WTC11 (cell line): Measurements from ENCODE around the gene SLC34A1. TPM values are rescaled to one million over a fixed set of nuclear protein-coding genes. Genes with fewer than 3 reads are reported as not detected.

Experiments
- ATAC-seq: fragments of 200-7000 bp; cut with Tn5 transposase; 2 replicates; pipeline ENCODE4 v1.10.0; 2021; ENCODE audit warnings: mild to moderate bottlenecking, moderate library complexity
- CTCF ChIA-PET: fragments of 300-600 bp; sonication (Branson Sonifier 250); formaldehyde crosslinking; loops from one replicate; lab custom pipeline; 2021; ENCODE audit warnings: antibody characterized with exemption; lab: Charles Lee
- POLR2A ChIA-PET: fragments of 350-600 bp; sonication (Branson Sonifier 250); formaldehyde crosslinking; loops from one replicate; lab custom pipeline; 2021; ENCODE audit warnings: antibody characterized with exemption; lab: Charles Lee
- DNase-seq: peaks from one replicate; pipeline ENCODE4 v3.0.0; 2021; ENCODE audit warnings: low spot score
- H3K27ac Mint-ChIP-seq: 2 replicates; pipeline ENCODE4 v1.8.0; 2021; ENCODE audit warnings: mixed read lengths
- H3K27me3 Mint-ChIP-seq: 2 replicates; pipeline ENCODE4 v1.8.0; 2021; ENCODE audit warnings: low read depth, mild to moderate bottlenecking, moderate library complexity, mixed read lengths
- H3K36me3 Mint-ChIP-seq: 2 replicates; pipeline ENCODE4 v1.8.0; 2021; ENCODE audit warnings: mixed read lengths
- H3K4me1 Mint-ChIP-seq: 2 replicates; pipeline ENCODE4 v1.8.0; 2022; ENCODE audit warnings: mixed read lengths
- H3K4me3 Mint-ChIP-seq: 2 replicates; pipeline ENCODE4 v1.8.0; 2021; ENCODE audit warnings: mild to moderate bottlenecking, moderate library complexity, mixed read lengths
- H3K9me3 Mint-ChIP-seq: 2 replicates; pipeline ENCODE4 v1.8.0; 2021; ENCODE audit warnings: mixed read lengths
- CREB1 ChIP-seq: sonication (generic); formaldehyde crosslinking; IDR thresholded peaks from 2 replicates; pipeline ENCODE4 v1.8.0; 2023; ENCODE audit warnings: mild to moderate bottlenecking, missing genetic modification reagents
- EMX1 ChIP-seq: fragments of 250-450 bp; sonication (Bioruptor Pico); IDR thresholded peaks from 2 replicates; pipeline ENCODE4 v1.8.0; 2021; ENCODE audit warnings: mild to moderate bottlenecking
- ESRRA ChIP-seq: sonication (generic); formaldehyde crosslinking; IDR thresholded peaks from 2 replicates; pipeline ENCODE4 v1.8.1; 2022; ENCODE audit warnings: mild to moderate bottlenecking, missing genetic modification reagents, borderline replicate concordance
- ETV6 ChIP-seq: sonication (generic); formaldehyde crosslinking; IDR thresholded peaks from 2 replicates; pipeline ENCODE4 v1.8.1; 2022; ENCODE audit warnings: mild to moderate bottlenecking, missing genetic modification reagents
- FOXJ3 ChIP-seq: sonication (generic); formaldehyde crosslinking; IDR thresholded peaks from 2 replicates; pipeline ENCODE4 v1.9.0; 2021; ENCODE audit warnings: missing genetic modification reagents, mild to moderate bottlenecking, borderline replicate concordance
- FOXK1 ChIP-seq: sonication (generic); formaldehyde crosslinking; IDR thresholded peaks from 2 replicates; pipeline ENCODE4 v1.8.0; 2022; ENCODE audit warnings: mild to moderate bottlenecking, moderate library complexity, missing genetic modification reagents
- FOXP1 ChIP-seq: sonication (generic); formaldehyde crosslinking; IDR thresholded peaks from 2 replicates; pipeline ENCODE4 v1.8.0; 2022; ENCODE audit warnings: missing genetic modification reagents, mild to moderate bottlenecking, moderate library complexity, borderline replicate concordance
- GABPB1 ChIP-seq: sonication (generic); formaldehyde crosslinking; IDR thresholded peaks from 2 replicates; pipeline ENCODE4 v1.8.1; 2023; ENCODE audit warnings: mild to moderate bottlenecking, missing genetic modification reagents
- GRHL2 ChIP-seq: fragments of 250-450 bp; sonication (Bioruptor Pico); IDR thresholded peaks from 2 replicates; pipeline ENCODE4 v1.8.0; 2022; ENCODE audit warnings: mild to moderate bottlenecking, moderate library complexity; ENCODE audit not compliant: insufficient replicate concordance, severe bottlenecking
- HMGA2 ChIP-seq: fragments of 250-450 bp; sonication (Bioruptor Pico); IDR thresholded peaks from 2 replicates; pipeline ENCODE4 v1.4.0; 2021; ENCODE audit warnings: mild to moderate bottlenecking, moderate library complexity
- MYBL2 ChIP-seq: sonication (generic); formaldehyde crosslinking; IDR thresholded peaks from 2 replicates; pipeline ENCODE4 v1.8.1; 2023; ENCODE audit warnings: mild to moderate bottlenecking, moderate library complexity, missing genetic modification reagents
- NR2C2 ChIP-seq: sonication (generic); formaldehyde crosslinking; IDR thresholded peaks from 2 replicates; pipeline ENCODE4 v1.8.0; 2022; ENCODE audit warnings: mild to moderate bottlenecking, missing genetic modification reagents
- PRRX2 ChIP-seq: fragments of 250-450 bp; sonication (Bioruptor Pico); IDR thresholded peaks from 2 replicates; pipeline ENCODE4 v1.8.0; 2021; ENCODE audit warnings: mild to moderate bottlenecking
- SMAD3 ChIP-seq: sonication (generic); formaldehyde crosslinking; IDR thresholded peaks from 2 replicates; pipeline ENCODE4 v1.8.0; 2022; ENCODE audit warnings: missing genetic modification reagents, mild to moderate bottlenecking, borderline replicate concordance
- SOX15 ChIP-seq: fragments of 250-450 bp; sonication (Bioruptor Pico); IDR thresholded peaks from 2 replicates; pipeline ENCODE4 v1.9.0; 2021; ENCODE audit warnings: mild to moderate bottlenecking
- SP1 ChIP-seq: sonication (generic); formaldehyde crosslinking; conservative IDR thresholded peaks from 2 replicates; pipeline ENCODE4 v1.8.1; 2022; ENCODE audit warnings: missing genetic modification reagents
- TEAD1 ChIP-seq: sonication (generic); formaldehyde crosslinking; IDR thresholded peaks from 2 replicates; pipeline ENCODE4 v1.8.0; 2022; ENCODE audit warnings: mild to moderate bottlenecking, missing genetic modification reagents
- ZBTB21 ChIP-seq: sonication (generic); formaldehyde crosslinking; IDR thresholded peaks from 2 replicates; pipeline ENCODE4 v1.8.1; 2023; ENCODE audit warnings: mild to moderate bottlenecking, missing genetic modification reagents, borderline replicate concordance
- ZNF219 ChIP-seq: sonication (generic); formaldehyde crosslinking; IDR thresholded peaks from 2 replicates; pipeline ENCODE4 v1.8.0; 2023; ENCODE audit warnings: missing genetic modification reagents, mild to moderate bottlenecking, borderline replicate concordance
- ZNF416 ChIP-seq: fragments of 250-450 bp; sonication (Bioruptor Pico); IDR thresholded peaks from 2 replicates; pipeline ENCODE4 v1.9.0; 2021; ENCODE audit warnings: mild to moderate bottlenecking, inconsistent platforms
- ZNF671 ChIP-seq: fragments of 250-450 bp; sonication (Bioruptor Pico); IDR thresholded peaks from 2 replicates; pipeline ENCODE4 v1.8.0; 2021; ENCODE audit warnings: mild to moderate bottlenecking
- total RNA-seq: library from RNA; stranded (reverse); gene quantifications from 3 replicates; pipeline ENCODE4 v1.2.3, GENCODE V29; 2021
- TF ChIP-seq, protein P1 (sequence below): fragments of 250-450 bp; sonication (Bioruptor Pico); IDR thresholded peaks from 2 replicates; pipeline ENCODE4 v1.9.0; 2021; ENCODE audit warnings: mild to moderate bottlenecking
- TF ChIP-seq, protein P2 (sequence below): sonication (generic); formaldehyde crosslinking; IDR thresholded peaks from 2 replicates; pipeline ENCODE4 v1.8.0; 2023; ENCODE audit warnings: missing genetic modification reagents
- TF ChIP-seq, protein P3 (sequence below): fragments of 250-450 bp; sonication (Bioruptor Pico); IDR thresholded peaks from 2 replicates; pipeline ENCODE4 v1.9.0; 2021; ENCODE audit warnings: mild to moderate bottlenecking
- TF ChIP-seq, protein P4 (sequence below): sonication (generic); formaldehyde crosslinking; IDR thresholded peaks from 2 replicates; pipeline ENCODE4 v1.8.1; 2023; ENCODE audit warnings: mild to moderate bottlenecking, missing genetic modification reagents, borderline replicate concordance

The SLC34A1 gene
- total RNA-seq, 1 experiment from 2014 or later: not detected

DNA sequence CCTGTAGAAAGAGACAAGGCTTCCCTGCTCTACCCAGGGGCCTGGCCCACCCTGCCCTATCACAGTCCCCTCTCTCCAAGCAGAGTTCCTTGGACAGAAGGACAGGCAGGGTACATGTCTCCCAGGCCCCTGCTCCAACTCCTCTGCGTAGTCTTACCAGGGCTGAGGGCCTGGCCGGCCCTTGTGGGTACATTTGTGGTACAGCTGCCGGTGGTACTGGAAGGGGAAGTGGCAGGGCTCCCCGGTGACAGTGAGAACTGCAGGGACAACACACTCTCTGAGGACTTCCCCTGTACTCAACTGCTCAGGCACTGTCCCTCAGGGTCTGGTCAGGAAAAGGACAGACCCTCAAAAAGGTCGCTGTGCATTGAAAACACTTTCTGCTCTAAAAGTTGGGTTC is 21.6 kb downstream of the SLC34A1 start:
- no peaks in the 10 kb centered on the region for H3K9me3 Mint-ChIP-seq
- CTCF ChIA-PET: interaction anchor here (4.3 to 7.9 kb wide), 5 partner anchors 9 to 43 kb away, joined by 32 to 202 read pairs (median 95); partner anchors contain the start of gene GRK6
- peaks cover 90% of the 10 kb centered on the region for H3K27me3 Mint-ChIP-seq
- no peaks in the 10 kb centered on the region for H3K36me3 Mint-ChIP-seq
- H3K4me3 Mint-ChIP-seq: no peak overlapping the region
- TF ChIP-seq ZBTB21 (CRISPR knock-in tag): no peak
- TF ChIP-seq, protein P1, sequence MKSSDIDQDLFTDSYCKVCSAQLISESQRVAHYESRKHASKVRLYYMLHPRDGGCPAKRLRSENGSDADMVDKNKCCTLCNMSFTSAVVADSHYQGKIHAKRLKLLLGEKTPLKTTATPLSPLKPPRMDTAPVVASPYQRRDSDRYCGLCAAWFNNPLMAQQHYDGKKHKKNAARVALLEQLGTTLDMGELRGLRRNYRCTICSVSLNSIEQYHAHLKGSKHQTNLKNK (CRISPR knock-in tag): no peak
- TF ChIP-seq MYBL2 (CRISPR knock-in tag): no peak
- TF ChIP-seq, protein P2, sequence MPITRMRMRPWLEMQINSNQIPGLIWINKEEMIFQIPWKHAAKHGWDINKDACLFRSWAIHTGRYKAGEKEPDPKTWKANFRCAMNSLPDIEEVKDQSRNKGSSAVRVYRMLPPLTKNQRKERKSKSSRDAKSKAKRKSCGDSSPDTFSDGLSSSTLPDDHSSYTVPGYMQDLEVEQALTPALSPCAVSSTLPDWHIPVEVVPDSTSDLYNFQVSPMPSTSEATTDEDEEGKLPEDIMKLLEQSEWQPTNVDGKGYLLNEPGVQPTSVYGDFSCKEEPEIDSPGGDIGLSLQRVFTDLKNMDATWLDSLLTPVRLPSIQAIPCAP: no peak
- TF ChIP-seq SP1 (CRISPR knock-in tag): no peak
- TF ChIP-seq, protein P3, sequence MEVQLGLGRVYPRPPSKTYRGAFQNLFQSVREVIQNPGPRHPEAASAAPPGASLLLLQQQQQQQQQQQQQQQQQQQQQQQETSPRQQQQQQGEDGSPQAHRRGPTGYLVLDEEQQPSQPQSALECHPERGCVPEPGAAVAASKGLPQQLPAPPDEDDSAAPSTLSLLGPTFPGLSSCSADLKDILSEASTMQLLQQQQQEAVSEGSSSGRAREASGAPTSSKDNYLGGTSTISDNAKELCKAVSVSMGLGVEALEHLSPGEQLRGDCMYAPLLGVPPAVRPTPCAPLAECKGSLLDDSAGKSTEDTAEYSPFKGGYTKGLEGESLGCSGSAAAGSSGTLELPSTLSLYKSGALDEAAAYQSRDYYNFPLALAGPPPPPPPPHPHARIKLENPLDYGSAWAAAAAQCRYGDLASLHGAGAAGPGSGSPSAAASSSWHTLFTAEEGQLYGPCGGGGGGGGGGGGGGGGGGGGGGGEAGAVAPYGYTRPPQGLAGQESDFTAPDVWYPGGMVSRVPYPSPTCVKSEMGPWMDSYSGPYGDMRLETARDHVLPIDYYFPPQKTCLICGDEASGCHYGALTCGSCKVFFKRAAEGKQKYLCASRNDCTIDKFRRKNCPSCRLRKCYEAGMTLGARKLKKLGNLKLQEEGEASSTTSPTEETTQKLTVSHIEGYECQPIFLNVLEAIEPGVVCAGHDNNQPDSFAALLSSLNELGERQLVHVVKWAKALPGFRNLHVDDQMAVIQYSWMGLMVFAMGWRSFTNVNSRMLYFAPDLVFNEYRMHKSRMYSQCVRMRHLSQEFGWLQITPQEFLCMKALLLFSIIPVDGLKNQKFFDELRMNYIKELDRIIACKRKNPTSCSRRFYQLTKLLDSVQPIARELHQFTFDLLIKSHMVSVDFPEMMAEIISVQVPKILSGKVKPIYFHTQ (CRISPR knock-in tag): no peak
- TF ChIP-seq FOXP1 (CRISPR knock-in tag): no peak
- TF ChIP-seq, protein P4, sequence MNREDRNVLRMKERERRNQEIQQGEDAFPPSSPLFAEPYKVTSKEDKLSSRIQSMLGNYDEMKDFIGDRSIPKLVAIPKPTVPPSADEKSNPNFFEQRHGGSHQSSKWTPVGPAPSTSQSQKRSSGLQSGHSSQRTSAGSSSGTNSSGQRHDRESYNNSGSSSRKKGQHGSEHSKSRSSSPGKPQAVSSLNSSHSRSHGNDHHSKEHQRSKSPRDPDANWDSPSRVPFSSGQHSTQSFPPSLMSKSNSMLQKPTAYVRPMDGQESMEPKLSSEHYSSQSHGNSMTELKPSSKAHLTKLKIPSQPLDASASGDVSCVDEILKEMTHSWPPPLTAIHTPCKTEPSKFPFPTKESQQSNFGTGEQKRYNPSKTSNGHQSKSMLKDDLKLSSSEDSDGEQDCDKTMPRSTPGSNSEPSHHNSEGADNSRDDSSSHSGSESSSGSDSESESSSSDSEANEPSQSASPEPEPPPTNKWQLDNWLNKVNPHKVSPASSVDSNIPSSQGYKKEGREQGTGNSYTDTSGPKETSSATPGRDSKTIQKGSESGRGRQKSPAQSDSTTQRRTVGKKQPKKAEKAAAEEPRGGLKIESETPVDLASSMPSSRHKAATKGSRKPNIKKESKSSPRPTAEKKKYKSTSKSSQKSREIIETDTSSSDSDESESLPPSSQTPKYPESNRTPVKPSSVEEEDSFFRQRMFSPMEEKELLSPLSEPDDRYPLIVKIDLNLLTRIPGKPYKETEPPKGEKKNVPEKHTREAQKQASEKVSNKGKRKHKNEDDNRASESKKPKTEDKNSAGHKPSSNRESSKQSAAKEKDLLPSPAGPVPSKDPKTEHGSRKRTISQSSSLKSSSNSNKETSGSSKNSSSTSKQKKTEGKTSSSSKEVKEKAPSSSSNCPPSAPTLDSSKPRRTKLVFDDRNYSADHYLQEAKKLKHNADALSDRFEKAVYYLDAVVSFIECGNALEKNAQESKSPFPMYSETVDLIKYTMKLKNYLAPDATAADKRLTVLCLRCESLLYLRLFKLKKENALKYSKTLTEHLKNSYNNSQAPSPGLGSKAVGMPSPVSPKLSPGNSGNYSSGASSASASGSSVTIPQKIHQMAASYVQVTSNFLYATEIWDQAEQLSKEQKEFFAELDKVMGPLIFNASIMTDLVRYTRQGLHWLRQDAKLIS (CRISPR knock-in tag): no peak
- no peak for TF ChIP-seq GABPB1 (CRISPR knock-in tag)
- TF ChIP-seq HMGA2 (CRISPR knock-in tag): no peak
- no peak for TF ChIP-seq ZNF416 (CRISPR knock-in tag)
- TF ChIP-seq SOX15: no peak
- TF ChIP-seq PRRX2 (CRISPR knock-in tag): no peak
- TF ChIP-seq TEAD1 (CRISPR knock-in tag): no peak
- TF ChIP-seq CREB1 (CRISPR knock-in tag): no peak
- no peak for TF ChIP-seq ZNF671 (CRISPR knock-in tag)
- no peak for TF ChIP-seq EMX1
- no peak for TF ChIP-seq NR2C2 (CRISPR knock-in tag)
- no peak for TF ChIP-seq FOXJ3
- TF ChIP-seq, all 79 proteins: peak for 0
- ATAC-seq: no peak
- peaks cover 9% of the 10 kb centered on the region for H3K4me1 Mint-ChIP-seq
- POLR2A ChIA-PET: no interaction called here
- H3K27ac Mint-ChIP-seq: no peak overlapping the region
- no peak for DNase-seq

DNA sequence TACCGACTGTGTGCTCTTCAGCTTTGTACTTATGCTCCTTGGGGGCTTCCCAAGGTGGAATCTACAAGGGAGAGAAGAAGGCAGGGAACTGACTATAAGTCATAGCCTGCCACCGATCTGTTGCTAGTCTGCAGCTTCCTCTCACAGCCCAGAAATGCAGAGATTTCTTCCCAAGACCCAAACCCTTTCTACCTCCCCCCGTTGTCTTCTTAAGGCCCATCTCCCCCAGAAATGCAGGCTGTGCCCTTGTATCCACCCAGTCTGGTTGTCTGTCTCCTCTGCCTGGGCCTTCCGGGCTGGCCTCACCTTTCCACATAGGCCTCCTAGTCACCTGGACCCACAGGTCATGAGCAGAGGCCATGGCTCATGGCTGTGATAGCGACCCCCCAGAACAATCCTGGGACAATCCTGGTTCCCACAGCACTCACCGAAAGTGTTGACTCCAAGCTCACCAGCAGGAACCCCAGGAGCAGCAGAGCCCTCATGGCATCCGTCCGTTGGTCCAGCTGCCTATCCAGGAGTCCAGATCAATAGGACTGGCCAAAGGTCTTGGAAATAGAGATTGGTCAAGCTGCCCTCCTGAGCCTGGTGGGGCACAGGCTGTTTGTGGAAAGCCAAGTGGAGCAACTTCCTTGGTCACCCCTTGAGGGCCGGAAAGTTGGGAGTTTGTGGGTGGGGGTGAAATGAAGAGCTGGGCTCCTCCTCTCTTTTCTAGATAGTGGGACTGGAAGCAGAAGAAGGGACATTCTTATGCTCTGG is 25.0 kb downstream of the SLC34A1 start, which contains the start of gene F12:
F12 (minus strand) TSS at position 522 of the 759 bp plus-strand sequence; CDS start at position 485, 37 bp downstream.
- POLR2A ChIA-PET: no interaction called here
- CTCF ChIA-PET: interaction anchor here (1.3 to 2.1 kb wide), 4 partner anchors 19 to 100 kb away, joined by 5 to 16 read pairs (median 8); no protein-coding TSS in a partner anchor
- TF ChIP-seq GRHL2 (CRISPR knock-in tag): no peak
- TF ChIP-seq SOX15: no peak
- no peak for TF ChIP-seq ZNF219
- no peak for TF ChIP-seq ETV6
- no peak for TF ChIP-seq EMX1
- TF ChIP-seq SMAD3 (CRISPR knock-in tag): no peak
- TF ChIP-seq CREB1 (CRISPR knock-in tag): no peak
- TF ChIP-seq ESRRA (CRISPR knock-in tag): no peak
- TF ChIP-seq FOXK1 (CRISPR knock-in tag): no peak
- TF ChIP-seq, protein P1 (CRISPR knock-in tag): no peak

More for the DNA sequence above, 25.0 kb downstream of the SLC34A1 start, which contains the start of gene F12:
- Mint-ChIP-seq H3K36me3 (no peaks in the 10 kb centered on the region), H3K27me3 (peaks cover 88% of the 10 kb centered on the region), H3K27ac (no peak within 1 kb of the TSS), H3K9me3 (no peaks in the 10 kb centered on the region), H3K4me1 (no peaks in the 10 kb centered on the region), H3K4me3 (no peak within 1 kb of the TSS)
- DNase-seq: no peak
- no peak for ATAC-seq
